ENCODE results near the gene SLF1.

DNA sequence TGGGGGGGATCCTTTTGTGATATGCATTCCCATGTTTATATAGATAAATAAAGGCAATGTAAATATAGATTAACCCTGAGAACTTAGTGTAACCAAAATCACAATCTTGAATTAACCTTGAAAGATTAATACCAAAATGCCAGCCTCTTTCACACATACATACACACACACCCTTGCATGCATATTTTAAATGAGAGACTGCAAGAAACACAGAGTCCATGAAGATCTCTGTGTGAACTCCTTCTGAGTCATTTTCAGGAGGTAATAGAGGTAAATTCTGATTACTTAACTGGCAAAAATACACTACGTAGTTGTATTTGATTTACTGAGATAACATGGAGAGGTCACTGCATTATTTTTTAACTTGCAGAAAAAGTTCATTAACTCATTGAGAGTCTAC, 118.0 kb downstream of the SLF1 start:
- no peak for TF ChIP-seq SRF (IDR thresholded peaks at IDR 0.05; ENCODE audit: low read depth, low read length)
- no peak for TF ChIP-seq CTCF (IDR thresholded peaks at IDR 0.05; ENCODE audit: control extremely low read depth in 1 of 3, insufficient read depth in 1 of 3, low read depth in 1 of 3, low read length in 3 of 3)
- no peak for TF ChIP-seq POLR2A (IDR thresholded peaks at IDR 0.05; ENCODE audit: control extremely low read depth in 1 of 2, low read depth in 2 of 2, low read length in 2 of 2)
- TF ChIP-seq TBP (IDR thresholded peaks at IDR 0.05; ENCODE audit: low read depth, low read length), result no peak
- TF ChIP-seq POLR2AphosphoS5 (IDR thresholded peaks at IDR 0.05; ENCODE audit: low read depth, low read length), result no peak
- no peak for TF ChIP-seq EGR1 (IDR thresholded peaks at IDR 0.05; ENCODE audit: borderline replicate concordance, low read depth, low read length)
- no peak for TF ChIP-seq RAD21 (IDR thresholded peaks at IDR 0.05 in 1 of 2, conservative IDR thresholded peaks at IDR 0.05 in 1 of 2; ENCODE audit: low read depth in 2 of 2, low read length in 2 of 2)
